Fibroblast of lung (primary cell): ENCODE results near the gene SGSM2.

ENCODE experiments used
- CTCF ChIP-seq, 2 donors: IDR thresholded peaks in 1 of 2; conservative IDR thresholded peaks in 1 of 2; 1 replicate in 1 of 2; 2 replicates in 1 of 2; pipeline ENCODE4 v1.5.1; 2011 to 2012; ENCODE audit warnings: low read length in 2 of 2, control low read depth in 1 of 2, inconsistent platforms in 1 of 2, low read depth in 1 of 2, mild to moderate bottlenecking in 1 of 2
- EZH2 ChIP-seq: IDR thresholded peaks from 2 replicates; pipeline ENCODE4 v1.5.1; 2012; ENCODE audit warnings: low read length, control low read depth, mild to moderate bottlenecking; ENCODE audit errors: missing control alignments

GRCh38 chr17:2302778-2303203 lies 34.5 kb upstream of the SGSM2 start:
- no peak for TF ChIP-seq CTCF (conservative IDR thresholded peaks at IDR 0.05 in 1 of 2, IDR thresholded peaks at IDR 0.05 in 1 of 2; ENCODE audit: low read depth in 1 of 2, low read length in 2 of 2)
- TF ChIP-seq EZH2, result no peak
